Measurements from ENCODE around the gene MRPL14. TPM values are rescaled to one million over a fixed set of nuclear protein-coding genes. Genes with fewer than 3 reads are reported as not detected.
A peak's percentile ranks its signal among the peaks of the same experiment; 100 is the strongest.

The MRPL14 gene
- total and polyA plus RNA-seq, 9 of the 15 experiments (the other 6 are each of a cell fraction or from before 2014, with no cell fraction given), result 126 to 424 (median 165) TPM

DNA sequence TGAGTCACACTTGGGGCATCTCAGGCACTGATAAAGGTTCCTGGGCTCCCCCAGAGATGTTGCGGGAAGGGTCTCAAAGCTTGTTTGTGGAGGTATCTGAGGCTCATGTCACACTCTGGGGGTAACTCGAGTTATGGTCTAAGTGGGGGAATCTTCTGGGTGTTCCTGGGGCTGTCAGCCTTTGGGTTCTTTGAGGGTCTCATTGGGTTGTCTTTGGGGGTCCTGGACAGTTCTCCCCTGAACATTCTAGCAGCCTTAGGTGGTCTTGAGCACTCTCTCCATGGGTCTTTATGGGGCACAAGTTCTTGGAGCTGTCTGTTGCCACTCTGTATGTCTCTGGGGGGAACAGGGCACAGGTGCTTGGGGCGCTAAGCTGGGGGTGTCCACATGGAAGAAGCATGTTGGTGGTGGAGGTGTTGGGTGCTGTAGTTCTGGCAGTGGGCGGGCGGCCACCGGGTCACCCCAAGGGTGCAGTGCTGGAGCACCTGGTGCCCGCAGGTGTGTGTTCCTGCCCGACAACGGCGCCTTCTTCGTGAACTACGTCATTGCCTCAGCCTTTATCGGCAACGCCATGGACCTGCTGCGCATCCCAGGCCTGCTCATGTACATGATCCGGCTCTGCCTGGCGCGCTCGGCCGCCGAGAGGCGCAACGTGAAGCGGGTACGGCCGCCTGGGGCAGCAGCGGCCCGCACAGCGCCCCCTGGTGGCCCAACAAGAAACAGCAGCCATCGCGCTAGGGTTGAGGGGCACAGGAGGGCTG is 24.3 kb upstream of the MRPL14 start (continued):
- TF ChIP-seq ZNF780A (CRISPR knock-in tag; IDR thresholded peaks at IDR 0.05) (no peak), ZNF668 (CRISPR knock-in tag; IDR thresholded peaks at IDR 0.05) (no peak), ZFPM2 (CRISPR knock-in tag; IDR thresholded peaks at IDR 0.05) (no peak), SRF (CRISPR knock-in tag; IDR thresholded peaks at IDR 0.05) (0 out of 4 replicates have a peak, but pooled peaks of 1 of the 2 experiments have one; percentile 46), HMG20B (CRISPR knock-in tag; IDR thresholded peaks at IDR 0.05) (no peak), NUFIP1 (IDR thresholded peaks at IDR 0.05; ENCODE audit: partially characterized antibody) (no peak), ZNF57 (CRISPR knock-in tag; IDR thresholded peaks at IDR 0.05) (no peak), BHLHE40 (IDR thresholded peaks at IDR 0.05; ENCODE audit: low read length) (peak; percentile 50; the same call in 1 of the 2 replicates), TAF15 (IDR thresholded peaks at IDR 0.05; ENCODE audit: low read depth, low read length) (no peak), KAT2B (IDR thresholded peaks at IDR 0.05; ENCODE audit: low read depth, low read length) (peak; percentile 62), C11orf30 (IDR thresholded peaks at IDR 0.05; ENCODE audit: low read depth) (no peak), PRPF4 (IDR thresholded peaks at IDR 0.05; ENCODE audit: insufficient read depth, low read depth, low read length, poor library complexity, severe bottlenecking) (no peak), SIN3A (IDR thresholded peaks at IDR 0.05; ENCODE audit: borderline replicate concordance in 2 of 2, control insufficient read depth in 1 of 2, low read depth in 2 of 2, low read length in 2 of 2) (peak; percentile 35 to 51; a peak in 1 of 4 replicates)
- TF ChIP-seq, protein P1, sequence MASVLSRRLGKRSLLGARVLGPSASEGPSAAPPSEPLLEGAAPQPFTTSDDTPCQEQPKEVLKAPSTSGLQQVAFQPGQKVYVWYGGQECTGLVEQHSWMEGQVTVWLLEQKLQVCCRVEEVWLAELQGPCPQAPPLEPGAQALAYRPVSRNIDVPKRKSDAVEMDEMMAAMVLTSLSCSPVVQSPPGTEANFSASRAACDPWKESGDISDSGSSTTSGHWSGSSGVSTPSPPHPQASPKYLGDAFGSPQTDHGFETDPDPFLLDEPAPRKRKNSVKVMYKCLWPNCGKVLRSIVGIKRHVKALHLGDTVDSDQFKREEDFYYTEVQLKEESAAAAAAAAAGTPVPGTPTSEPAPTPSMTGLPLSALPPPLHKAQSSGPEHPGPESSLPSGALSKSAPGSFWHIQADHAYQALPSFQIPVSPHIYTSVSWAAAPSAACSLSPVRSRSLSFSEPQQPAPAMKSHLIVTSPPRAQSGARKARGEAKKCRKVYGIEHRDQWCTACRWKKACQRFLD (CRISPR knock-in tag; IDR thresholded peaks at IDR 0.05), result no peak
- TF ChIP-seq, protein P2, sequence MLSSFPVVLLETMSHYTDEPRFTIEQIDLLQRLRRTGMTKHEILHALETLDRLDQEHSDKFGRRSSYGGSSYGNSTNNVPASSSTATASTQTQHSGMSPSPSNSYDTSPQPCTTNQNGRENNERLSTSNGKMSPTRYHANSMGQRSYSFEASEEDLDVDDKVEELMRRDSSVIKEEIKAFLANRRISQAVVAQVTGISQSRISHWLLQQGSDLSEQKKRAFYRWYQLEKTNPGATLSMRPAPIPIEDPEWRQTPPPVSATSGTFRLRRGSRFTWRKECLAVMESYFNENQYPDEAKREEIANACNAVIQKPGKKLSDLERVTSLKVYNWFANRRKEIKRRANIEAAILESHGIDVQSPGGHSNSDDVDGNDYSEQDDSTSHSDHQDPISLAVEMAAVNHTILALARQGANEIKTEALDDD (IDR thresholded peaks at IDR 0.05), result no peak
- TF ChIP-seq, protein P3, sequence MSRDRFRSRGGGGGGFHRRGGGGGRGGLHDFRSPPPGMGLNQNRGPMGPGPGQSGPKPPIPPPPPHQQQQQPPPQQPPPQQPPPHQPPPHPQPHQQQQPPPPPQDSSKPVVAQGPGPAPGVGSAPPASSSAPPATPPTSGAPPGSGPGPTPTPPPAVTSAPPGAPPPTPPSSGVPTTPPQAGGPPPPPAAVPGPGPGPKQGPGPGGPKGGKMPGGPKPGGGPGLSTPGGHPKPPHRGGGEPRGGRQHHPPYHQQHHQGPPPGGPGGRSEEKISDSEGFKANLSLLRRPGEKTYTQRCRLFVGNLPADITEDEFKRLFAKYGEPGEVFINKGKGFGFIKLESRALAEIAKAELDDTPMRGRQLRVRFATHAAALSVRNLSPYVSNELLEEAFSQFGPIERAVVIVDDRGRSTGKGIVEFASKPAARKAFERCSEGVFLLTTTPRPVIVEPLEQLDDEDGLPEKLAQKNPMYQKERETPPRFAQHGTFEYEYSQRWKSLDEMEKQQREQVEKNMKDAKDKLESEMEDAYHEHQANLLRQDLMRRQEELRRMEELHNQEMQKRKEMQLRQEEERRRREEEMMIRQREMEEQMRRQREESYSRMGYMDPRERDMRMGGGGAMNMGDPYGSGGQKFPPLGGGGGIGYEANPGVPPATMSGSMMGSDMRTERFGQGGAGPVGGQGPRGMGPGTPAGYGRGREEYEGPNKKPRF (IDR thresholded peaks at IDR 0.05; ENCODE audit: low read depth, low read length), result no peak
- TF ChIP-seq, protein P4, sequence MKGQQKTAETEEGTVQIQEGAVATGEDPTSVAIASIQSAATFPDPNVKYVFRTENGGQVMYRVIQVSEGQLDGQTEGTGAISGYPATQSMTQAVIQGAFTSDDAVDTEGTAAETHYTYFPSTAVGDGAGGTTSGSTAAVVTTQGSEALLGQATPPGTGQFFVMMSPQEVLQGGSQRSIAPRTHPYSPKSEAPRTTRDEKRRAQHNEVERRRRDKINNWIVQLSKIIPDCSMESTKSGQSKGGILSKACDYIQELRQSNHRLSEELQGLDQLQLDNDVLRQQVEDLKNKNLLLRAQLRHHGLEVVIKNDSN (CRISPR knock-in tag; IDR thresholded peaks at IDR 0.05), result no peak; the same call in 1 of the 2 replicates
- TF ChIP-seq, protein P5, sequence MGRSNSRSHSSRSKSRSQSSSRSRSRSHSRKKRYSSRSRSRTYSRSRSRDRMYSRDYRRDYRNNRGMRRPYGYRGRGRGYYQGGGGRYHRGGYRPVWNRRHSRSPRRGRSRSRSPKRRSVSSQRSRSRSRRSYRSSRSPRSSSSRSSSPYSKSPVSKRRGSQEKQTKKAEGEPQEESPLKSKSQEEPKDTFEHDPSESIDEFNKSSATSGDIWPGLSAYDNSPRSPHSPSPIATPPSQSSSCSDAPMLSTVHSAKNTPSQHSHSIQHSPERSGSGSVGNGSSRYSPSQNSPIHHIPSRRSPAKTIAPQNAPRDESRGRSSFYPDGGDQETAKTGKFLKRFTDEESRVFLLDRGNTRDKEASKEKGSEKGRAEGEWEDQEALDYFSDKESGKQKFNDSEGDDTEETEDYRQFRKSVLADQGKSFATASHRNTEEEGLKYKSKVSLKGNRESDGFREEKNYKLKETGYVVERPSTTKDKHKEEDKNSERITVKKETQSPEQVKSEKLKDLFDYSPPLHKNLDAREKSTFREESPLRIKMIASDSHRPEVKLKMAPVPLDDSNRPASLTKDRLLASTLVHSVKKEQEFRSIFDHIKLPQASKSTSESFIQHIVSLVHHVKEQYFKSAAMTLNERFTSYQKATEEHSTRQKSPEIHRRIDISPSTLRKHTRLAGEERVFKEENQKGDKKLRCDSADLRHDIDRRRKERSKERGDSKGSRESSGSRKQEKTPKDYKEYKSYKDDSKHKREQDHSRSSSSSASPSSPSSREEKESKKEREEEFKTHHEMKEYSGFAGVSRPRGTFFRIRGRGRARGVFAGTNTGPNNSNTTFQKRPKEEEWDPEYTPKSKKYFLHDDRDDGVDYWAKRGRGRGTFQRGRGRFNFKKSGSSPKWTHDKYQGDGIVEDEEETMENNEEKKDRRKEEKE (IDR thresholded peaks at IDR 0.05; ENCODE audit: borderline replicate concordance in 1 of 2, control insufficient read depth in 1 of 2, low read depth in 2 of 2, low read length in 1 of 2), result peak in 1 of 2 experiments; percentile 53; a peak in 1 of 4 replicates

All from K562 (cell line).